HG02642 (cell line): ENCODE results near the gene MSLN.
"Not testable (repeated sequence)": the region's sequence is repeated elsewhere in the genome, so short reads cannot be mapped to it uniquely, and the experiment has no call there.

Experiments used
- ATAC-seq: cut with Tn5 transposase; IDR thresholded peaks from one replicate; pipeline ENCODE4 v1.9.1; 2021; ENCODE audit warnings: mild to moderate bottlenecking; ENCODE audit not compliant: unreplicated experiment, poor library complexity

Gene MSLN

GRCh38 chr16:754121-754607 is 6.4 kb upstream of the MSLN start:
- not testable (repeated sequence) for ATAC-seq

- ATAC-seq = no peak
These were observed 5.9 kb upstream of the MSLN start for GRCh38 chr16:754656-755055.

GRCh38 chr16:756428-756827 is 4.1 kb upstream of the MSLN start:
- no peak for ATAC-seq

- no peak for ATAC-seq
These were observed 1.2 kb upstream of the MSLN start for GRCh38 chr16:759110-759910.

DNA sequence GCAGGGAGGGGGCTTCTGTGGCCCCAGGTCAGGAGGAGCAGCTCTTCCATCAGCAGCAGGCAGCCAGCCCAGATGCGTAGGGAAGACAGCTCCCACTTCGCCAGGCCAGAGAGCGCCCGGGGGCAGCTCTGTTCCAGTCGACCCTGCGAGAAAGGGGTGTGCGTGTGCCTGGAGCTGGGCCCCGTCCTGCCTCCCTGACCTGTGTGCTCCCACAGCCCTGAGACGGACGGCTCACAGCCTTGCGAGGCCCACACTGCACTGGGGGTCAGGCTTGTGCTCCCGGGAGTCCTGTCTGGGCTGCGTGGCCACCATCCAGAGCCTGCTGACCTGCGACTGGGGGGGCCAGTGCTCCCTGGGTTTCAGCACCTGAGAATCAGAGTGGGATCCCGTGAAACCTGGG is 469 bp upstream of the MSLN start:
- no peak for ATAC-seq

- ATAC-seq = no peak
These were observed 1.3 kb downstream of the MSLN start for GRCh38 chr16:761625-762513.

- ATAC-seq = no peak
These were observed 2.2 kb downstream of the MSLN start for GRCh38 chr16:762595-763268.

DNA sequence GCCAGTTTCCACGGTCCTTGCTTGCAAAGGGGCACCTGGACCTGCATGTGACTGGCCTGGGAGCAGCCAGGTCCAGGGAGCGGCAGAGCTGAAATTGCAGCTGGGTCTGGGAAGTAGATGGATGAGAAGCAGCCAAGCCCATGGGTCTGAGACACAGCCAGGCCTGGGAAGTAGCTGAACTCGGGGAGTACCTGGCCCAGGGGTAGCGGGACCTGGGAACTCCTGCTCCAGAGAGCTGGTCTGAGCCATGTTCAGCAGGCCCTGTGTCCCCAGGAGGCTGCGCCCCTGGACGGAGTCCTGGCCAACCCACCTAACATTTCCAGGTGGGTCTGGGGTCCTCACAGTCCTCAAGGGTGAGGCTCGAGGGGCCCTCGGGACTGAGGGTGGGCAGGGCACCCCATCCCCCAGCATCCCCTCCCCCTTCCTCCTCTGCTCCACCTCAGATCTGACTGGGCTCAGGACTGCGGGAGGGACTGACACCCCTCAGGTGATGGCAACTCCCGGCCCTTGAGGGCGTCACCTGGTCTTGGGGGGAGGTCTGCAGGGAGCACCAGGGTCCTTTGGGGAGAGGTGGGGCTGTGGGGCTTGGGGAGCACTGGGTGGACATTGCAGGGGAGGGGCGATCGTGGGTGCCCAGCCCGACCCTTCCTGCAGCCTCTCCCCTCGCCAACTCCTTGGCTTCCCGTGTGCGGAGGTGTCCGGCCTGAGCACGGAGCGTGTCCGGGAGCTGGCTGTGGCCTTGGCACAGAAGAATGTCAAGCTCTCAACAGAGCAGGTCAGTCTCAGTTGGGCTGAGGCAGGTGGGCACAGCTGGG is 3.0 kb downstream of the MSLN start:
- ATAC-seq = no peak

GRCh38 chr16:764184-764750 is 3.7 kb downstream of the MSLN start:
- ATAC-seq = no peak

DNA sequence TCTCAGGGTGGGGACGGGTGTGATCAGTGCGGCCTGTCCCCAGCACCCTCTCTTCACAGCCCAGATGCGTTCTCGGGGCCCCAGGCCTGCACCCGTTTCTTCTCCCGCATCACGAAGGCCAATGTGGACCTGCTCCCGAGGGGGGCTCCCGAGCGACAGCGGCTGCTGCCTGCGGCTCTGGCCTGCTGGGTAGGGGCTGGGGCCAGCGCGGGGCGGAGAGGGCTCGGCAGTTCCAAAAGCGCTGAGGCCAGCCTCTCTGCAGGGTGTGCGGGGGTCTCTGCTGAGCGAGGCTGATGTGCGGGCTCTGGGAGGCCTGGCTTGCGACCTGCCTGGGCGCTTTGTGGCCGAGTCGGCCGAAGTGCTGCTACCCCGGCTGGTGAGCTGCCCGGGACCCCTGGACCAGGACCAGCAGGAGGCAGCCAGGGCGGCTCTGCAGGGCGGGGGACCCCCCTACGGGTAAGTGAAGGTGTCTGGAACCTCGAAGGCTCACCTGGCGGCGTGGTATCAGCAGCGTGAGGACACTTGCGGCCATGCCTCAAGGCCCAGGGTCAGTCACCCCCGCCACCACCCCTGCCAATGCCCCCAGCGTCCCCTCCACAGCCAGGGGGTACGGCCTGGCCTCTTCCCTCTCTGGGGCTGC is 4.4 kb downstream of the MSLN start:
- no peak for ATAC-seq

GRCh38 chr16:765488-765865 is 4.9 kb downstream of the MSLN start:
- ATAC-seq = no peak

DNA sequence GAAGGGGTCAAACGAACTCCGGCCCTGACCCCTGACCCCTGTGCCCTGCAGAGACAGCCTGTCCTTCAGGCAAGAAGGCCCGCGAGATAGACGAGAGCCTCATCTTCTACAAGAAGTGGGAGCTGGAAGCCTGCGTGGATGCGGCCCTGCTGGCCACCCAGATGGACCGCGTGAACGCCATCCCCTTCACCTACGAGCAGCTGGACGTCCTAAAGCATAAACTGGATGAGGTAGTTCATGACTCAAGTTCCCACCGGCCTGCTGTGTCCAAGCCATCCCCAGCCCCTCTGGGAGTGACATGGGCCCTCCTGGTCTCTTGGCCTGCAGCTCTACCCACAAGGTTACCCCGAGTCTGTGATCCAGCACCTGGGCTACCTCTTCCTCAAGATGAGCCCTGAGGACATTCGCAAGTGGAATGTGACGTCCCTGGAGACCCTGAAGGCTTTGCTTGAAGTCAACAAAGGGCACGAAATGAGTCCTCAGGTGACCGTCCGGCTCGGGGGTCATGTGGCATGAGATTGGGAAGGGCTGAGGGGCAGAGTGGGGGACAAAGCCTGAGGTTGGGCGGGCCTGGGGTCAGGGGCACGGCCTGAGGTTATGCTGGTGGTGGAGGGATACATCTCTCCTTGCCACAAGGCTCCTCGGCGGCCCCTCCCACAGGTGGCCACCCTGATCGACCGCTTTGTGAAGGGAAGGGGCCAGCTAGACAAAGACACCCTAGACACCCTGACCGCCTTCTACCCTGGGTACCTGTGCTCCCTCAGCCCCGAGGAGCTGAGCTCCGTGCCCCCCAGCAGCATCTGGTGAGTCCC is 5.7 kb downstream of the MSLN start:
- no peak for ATAC-seq

DNA sequence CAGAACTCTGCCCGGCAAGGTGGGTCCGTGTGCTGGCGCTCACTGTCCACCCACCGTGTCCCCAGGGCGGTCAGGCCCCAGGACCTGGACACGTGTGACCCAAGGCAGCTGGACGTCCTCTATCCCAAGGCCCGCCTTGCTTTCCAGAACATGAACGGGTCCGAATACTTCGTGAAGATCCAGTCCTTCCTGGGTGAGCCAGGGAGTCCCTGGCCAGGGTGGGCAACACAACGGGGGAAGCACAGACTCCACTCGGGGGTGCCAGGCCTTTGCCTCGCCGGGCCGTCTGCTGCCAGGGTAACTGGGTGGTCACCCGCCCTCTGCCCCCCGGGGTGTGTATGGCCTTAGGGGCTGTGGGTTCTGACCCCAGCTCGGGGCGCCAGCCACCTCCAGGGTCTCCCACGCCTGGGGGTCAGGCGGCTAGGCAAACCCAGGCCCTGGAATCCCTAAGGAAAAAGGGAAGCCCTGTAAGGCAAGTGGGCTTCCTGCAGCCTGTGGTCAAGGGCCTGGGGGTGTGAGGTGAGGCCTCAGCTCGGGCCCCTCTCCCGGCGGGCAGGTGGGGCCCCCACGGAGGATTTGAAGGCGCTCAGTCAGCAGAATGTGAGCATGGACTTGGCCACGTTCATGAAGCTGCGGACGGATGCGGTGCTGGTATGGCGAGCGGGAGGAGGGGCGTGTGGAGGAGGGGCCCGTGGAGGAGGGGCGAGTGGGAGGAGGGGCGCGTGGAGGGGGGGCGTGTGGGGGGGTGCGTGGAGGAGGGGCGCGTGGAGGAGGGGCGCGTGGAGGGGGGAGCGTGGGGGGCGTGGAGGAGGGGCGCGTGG is 6.5 kb downstream of the MSLN start:
- no peak for ATAC-seq

DNA sequence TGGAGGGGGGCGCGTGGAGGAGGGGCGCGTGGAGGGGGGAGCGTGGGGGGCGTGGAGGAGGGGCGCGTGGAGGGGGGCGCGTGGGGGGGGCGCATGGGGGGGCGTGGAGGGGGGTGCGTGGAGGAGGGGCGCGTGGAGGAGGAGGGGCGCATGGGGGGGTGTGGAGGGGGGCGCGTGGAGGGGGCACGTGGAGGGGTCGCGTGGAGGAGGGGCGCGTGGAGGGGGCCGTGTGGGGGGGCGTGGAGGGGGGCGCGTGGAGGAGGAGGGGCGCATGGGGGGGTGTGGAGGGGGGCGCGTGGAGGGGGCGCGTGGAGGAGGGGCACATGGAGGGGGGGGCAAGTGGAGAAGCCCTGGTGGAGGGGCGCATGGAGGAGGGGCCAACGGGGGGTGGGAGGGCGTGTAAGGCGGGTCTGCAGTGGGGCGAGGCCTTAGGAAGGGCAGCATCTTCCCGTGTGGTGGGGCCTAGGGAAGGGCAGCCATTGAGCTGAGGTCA is 7.3 kb downstream of the MSLN start:
- ATAC-seq = no peak

- ATAC-seq = no peak
These were observed 7.9 kb downstream of the MSLN start for GRCh38 chr16:768428-768827.

GRCh38 chr16:769184-769784 is 8.8 kb downstream of the MSLN start:
- no peak for ATAC-seq

- ATAC-seq = no peak
These were observed 9.4 kb downstream of the MSLN start for GRCh38 chr16:769934-770333.
